HuH-7.5 (cell line): Measurements from ENCODE around the gene UNC119.
"Not testable (repeated sequence)": the region's sequence is repeated elsewhere in the genome, so short reads cannot be mapped to it uniquely, and the experiment has no call there.

ENCODE experiments used
- DNase-seq: peaks from one replicate; pipeline ENCODE4 v3.0.0; 2011; ENCODE audit warnings: low spot score

Gene UNC119

DNA sequence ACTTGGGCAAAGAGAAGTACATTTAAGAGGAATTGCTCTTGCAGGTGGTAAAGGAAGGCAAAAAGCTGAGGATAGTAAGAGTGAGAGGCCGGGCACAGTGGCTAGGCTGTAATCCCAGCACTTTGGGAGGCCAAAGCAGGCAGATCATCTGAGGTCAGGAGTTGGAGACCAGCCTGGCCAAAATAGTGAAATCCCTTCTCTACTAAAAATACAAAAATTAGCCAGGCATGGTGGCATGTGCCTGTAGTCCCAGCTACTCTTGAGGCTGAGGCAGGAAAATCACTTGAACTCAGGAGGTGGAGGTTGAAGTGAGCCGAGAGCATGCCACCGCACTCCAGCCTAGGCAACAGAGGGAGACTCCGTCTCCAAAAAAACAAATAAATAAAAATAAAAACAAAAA lies 30.1 kb downstream of the UNC119 start:
- not testable (repeated sequence) for DNase-seq

GRCh38 chr17:28521311-28522085 lies 30.9 kb downstream of the UNC119 start:
- no peak for DNase-seq

GRCh38 chr17:28520687-28521086 lies 31.7 kb downstream of the UNC119 start:
- DNase-seq = no peak

DNA sequence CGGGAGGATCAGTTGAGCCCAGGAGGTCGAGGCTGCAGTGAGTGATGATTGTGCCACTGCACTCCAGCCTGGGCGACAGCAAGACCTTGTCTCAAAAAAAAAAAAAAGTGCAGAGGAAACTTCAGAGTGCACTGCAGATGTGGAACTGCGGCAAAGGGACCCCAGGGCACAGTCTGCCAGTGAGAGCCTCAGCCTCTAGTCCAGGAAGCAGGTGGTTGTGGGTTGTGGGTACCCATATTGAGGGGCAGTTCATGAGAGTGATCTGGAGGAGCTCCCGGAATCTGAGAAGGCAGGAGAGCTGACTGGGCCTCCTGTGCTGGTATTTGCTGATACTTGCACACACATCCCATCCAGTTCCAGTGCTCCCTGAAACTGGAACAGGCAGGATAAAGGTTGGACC lies 33.2 kb downstream of the UNC119 start:
- no peak for DNase-seq

- no peak for DNase-seq
These were observed 33.8 kb downstream of the UNC119 start for GRCh38 chr17:28518578-28518977.

GRCh38 chr17:28518132-28518531 lies 34.3 kb downstream of the UNC119 start:
- no peak for DNase-seq

DNA sequence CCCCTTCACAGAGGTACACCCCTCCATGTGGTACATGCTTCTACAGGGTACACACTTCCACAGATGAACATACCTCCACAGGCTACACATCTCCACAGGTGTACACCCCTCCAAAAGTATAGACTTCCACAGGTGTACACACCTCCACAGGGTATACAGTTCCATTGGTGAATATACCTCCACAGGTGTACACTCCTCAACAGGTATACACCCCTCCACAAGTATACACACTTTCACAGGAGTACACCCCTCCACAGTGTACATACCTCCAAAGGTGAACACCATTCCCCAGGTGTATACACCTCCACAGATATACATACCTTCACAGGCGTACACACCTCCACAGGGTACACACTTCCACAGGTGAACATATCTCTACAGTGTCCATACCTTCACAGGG lies 36.9 kb downstream of the UNC119 start:
- no peak for DNase-seq

DNA sequence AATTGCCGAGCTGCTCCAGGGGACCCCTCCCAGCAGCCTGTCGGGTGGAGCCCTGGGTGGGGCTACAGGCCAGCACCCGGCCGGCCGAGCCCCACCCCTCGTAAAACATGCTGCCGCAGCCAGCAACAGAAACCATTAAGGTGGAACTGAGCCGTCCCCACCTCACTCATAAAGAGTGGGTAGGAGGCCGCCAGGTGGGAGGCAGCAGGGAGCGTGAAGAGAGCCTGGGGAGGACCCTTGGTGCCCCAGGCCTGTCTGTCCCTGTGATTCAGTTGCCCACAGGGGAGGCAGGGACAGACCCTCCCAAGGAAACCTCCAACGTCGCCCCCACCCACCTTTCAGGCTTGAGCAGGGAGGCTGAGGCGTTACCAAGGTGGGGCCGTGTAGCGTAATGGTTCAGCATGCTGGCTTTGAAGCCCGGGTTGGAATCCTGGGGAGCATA lies 37.8 kb downstream of the UNC119 start:
- DNase-seq = no peak

- no peak for DNase-seq
These were observed 38.9 kb downstream of the UNC119 start for GRCh38 chr17:28513476-28513875.

DNA sequence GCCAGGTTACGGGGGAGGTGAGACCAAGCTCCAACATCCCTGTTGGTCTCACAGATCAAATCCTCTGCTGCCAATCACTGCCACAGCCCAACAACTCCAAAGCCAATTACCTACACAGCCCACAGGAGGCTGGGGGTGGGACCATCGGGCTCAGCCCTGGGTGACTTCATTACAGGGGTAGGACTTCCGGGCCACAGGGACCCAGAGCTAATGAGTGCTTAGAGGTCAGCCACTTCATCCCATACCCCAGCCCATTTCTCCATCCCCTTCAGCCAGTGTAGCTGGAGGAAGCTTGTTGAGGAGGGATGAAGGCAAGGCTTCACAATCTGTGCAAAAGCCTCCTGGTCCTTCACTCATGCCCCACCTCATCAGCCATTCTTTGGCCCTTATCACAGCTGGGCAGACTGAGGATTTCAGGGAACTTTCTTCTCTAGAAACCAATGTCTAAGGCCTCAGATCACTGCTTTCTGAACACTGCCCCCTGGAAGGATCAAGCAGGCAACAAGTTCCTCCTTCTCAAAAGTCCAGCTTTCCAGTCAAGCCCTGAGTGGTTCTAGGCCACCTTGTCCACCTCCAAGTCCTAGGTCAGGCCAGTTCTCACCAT lies 40.5 kb downstream of the UNC119 start:
- no peak for DNase-seq

DNA sequence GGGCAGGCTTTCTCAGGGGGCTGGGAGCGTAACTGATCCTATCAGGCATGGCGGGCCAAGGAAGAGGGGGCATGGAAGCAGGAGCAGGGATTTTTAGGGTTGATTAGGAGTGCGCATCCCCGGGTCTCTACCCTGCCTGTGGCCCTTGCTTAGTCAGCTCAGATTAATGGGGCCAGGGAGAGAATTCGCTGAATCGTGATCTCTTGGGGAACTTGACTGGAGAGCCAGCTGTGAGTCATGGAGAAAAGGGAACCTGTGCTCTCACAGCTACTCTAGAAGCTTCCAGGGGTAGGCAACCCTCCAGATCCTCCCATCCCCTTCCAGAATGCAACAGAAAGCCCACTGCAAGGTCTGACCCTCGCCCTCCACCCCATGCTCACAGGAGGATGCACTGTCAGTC lies 42.6 kb downstream of the UNC119 start:
- no peak for DNase-seq

DNA sequence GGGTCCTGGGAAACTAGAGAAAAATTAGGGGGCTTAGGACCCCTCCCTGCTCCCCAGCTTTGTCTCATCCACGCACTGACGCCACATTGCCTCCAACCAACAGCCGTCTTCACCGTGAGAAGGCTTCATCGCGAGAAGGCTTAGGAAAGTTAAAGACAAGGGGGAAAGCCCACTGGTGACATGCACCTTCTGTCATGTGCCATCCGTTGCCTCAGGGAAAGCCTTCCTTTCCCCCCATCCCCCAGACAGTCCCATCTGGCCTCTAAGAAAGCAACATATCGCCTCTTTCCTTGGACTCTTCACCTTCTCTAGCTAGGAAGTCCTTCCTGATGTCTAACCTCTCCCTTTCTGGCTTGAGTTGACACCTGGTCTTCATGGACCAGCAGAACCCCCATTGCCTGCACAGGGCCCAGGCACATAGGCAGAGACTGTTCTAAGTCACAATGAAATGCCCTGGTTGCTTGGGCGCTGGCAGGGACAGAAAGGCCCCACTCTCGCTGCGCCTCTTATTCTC lies 44.2 kb downstream of the UNC119 start:
- DNase-seq = no peak

DNA sequence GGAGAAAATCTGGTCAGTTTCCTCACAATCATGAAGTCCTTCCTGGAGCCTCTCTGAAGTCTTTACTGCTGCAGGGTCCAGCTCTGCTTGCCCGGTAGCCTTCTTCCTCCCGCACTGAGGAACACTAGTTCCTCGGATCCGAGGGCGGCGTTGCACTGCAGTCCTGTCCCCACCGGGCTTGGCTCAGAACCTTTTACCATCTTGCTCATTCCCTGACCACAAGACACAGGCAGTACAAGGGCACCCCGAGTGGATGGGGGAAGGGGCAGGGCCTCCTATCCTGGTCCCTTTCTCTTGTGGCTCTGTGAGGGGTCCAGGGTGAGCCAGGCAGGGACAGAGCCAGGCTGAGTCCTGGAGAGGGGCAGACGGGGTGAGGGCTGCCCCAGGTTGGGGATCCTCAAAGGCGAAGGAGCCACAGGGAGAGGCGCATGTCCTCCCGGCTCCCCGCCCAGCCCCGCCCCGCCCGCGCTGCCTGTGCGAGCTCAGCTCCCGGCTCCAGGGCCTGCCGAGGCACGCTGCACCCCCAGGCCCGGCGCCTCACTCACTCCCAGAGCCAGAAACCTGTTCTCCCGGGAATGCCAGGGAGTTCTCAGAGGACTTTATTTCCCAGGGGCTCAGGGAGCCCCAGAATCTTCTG lies 44.7 kb downstream of the UNC119 start:
- no peak for DNase-seq

DNA sequence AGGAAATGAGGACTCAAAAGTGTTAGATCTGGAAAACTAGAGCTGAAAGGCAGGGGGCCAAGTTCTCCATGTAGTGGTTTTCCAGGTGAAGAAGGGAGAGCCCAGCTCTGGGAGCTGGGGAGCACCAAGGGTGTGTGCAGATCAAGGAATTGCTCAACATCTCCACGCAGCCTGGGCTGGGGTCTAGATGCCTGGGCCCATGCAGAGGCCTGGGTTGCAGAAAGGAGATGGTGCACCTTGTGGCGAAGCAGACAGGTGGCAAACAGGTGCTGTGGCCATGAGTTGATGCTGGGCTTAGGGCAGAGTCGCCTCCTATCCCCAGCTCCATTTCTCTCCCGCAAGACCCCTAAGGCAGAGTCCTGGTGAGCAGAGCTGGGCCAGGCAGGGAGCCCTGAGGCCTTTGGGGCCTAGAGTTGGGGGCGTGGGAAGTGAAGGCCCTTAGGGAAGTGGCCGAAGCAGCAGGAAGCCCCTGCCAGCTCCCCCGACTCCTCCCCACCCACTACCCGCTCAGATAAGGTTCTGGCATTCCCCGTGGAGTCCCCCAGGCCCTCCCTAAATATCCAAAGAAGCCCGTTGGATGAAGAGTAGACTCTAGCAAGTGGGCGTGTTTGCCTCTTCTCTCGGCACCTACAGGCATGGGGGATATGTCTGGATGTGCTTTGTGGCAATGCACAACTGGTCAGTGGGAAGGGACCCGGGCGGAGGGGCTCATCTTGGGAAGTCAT lies 45.5 kb downstream of the UNC119 start:
- DNase-seq = no peak

DNA sequence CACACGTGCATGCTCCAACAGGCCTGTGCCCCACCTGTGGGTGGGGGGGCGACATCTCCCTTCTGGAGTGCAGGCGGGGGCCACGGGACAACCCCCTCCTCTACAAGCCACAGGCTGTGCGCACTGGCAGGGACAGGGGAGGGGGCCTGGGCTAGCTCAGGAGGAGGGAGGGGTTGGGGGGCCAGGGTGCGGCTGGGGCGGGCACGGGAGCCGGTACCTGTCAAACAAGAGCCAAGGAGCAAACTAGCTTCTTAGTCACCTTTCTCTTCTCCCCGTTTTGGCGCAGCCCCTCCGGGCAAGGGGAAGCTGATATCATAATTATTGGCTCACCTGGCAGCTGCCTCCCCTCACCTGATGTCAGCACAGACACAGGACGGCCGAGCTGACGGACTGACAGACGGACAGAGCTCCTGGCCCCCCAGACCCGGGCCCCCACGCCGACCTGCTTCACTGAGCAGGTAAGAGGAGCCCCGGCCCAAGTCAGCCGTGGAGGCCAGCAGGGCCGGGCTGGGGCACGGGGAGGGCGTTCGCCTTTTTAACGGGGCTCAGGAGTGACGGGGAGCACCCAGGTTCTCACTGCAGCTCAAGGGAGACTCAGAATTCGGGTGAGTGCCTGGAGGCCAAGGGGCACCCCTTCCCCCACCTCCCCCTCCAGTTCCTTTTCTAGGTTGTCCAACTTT lies 46.3 kb downstream of the UNC119 start, which contains the start of gene FOXN1:
Gene FOXN1, plus strand, starts transcription at position 363 of the 680 bp plus-strand sequence. CDS start 17,622 bp downstream, outside the sequence.
- no peak for DNase-seq

DNA sequence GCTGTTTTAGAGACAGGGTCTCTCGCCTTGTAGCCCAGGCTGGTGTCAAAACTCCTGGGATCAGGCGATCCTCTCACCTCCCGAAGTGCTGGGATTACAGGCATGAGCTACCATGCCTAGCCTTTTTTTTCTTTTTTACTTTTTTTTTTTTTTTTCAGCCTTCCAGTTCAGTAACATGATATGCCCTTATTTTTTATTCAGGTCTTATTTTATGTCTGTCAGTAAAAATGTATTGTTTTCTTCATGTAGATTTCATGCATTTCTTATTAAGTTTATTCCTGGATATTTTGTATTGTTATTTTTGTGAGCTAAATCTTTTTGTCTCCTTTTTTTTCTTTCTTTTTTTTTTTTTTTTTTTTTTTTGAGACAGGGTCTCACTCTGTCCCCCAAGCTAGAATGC lies 49.0 kb downstream of the UNC119 start:
- DNase-seq = no peak

GRCh38 chr17:28501421-28502284 lies 50.8 kb downstream of the UNC119 start:
- no peak for DNase-seq

DNA sequence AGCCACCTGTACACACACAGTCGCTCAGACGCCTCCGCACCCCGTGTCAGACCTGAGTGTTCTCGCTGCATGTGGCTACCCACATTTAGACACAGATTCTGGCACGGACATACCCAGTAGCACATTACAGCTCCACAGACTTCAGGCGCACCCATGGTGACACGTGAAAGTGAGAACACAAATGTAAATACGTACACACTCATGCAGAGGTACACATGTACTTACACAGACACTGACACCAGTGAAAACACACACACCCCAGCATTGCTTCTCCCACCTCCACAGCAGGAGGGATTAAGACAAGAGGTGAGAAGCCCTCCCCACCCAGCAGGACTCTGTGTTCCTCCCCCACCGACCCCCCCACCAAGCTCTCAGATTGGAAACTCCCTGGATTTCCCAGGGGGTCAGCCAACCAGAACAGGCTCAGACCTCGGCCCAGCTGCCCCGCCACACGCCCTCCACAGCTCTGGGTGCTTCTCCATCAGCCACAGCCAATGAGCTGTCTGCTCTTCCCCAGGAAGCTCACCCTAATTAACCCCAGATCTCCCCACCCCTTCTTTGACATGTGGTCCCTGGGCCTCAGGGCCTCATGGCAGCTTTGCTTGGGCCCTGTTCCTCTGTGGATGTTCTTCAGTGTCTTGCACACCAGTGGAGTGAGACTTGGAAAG lies 51.6 kb downstream of the UNC119 start:
- DNase-seq = no peak

DNA sequence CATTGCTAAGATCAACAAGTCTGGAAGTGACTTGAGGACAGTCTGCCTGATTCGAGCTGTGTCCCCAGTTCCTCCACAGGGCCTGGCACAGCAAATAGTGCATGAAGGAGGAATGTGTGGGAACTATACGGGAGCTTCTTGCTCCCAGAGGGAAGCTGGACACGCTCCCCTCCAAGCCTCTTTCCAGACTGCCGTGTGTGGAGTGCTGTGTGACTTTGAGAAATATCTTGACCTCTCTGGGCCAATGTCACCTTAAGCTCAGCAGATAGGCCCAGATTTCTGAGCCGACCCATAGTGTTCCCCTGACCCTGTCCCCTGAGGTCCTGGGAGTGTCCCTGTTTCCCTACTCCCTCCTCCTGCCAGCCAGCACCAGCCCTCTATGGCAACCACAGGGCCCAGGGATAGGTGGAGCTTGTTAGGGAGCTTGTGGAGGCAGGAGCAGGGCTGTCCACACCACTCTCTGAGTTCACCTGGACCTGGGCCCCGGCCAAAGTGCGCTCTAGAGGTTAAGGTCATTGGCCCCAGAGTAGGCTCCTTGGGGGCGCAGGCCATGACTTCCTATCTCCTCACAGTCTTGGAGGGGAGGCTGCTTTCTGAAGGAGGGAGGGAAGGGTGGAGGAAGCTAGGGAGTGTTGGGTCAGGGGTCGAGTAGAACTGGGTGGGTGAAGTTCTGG lies 52.6 kb downstream of the UNC119 start:
- DNase-seq = no peak

DNA sequence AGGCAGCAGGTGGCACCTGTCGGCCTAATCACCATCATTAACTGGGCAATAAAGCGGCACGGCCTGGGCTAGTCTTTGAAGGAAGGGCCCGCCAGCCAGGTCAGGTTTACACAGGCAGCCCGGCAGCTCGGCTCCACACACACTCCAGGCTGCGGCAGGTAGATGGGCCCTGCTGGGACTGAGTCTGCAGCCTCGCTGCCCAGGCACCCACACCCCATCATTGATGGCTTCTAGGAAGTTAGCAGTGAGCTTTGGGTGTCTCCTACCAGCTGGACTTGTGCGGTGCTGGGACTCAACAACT lies 53.1 kb downstream of the UNC119 start:
- DNase-seq = no peak
